Cardiac muscle cell (in vitro differentiated cells and primary cell): Measurements from ENCODE around the gene FTO. TPM values are rescaled to one million over a fixed set of nuclear protein-coding genes. Genes with fewer than 3 reads are reported as not detected.

Experiments used
- DNase-seq, 2 donors: peaks; one replicate each; pipeline versions ENCODE4 v3.0.0 to v3.0.0-alpha.2; 2010 to 2017; ENCODE audit warnings: low read depth in 1 of 2, low spot score in 1 of 2
- H3K27ac ChIP-seq: fragments of 200-600 bp; sonication (generic); 2 replicates; pipeline ENCODE4 v1.5.1; 2016
- H3K27me3 ChIP-seq: fragments of 200-600 bp; sonication (generic); 2 replicates; pipeline ENCODE4 v1.6.0; 2016; ENCODE audit warnings: control low read depth
- H3K36me3 ChIP-seq: fragments of 200-600 bp; sonication (generic); 2 replicates; pipeline ENCODE4 v1.5.1; 2016; ENCODE audit warnings: control low read depth
- H3K4me1 ChIP-seq: fragments of 200-600 bp; sonication (generic); 2 replicates; pipeline ENCODE4 v1.8.1; 2017; ENCODE audit warnings: low read depth, mild to moderate bottlenecking, mixed run types
- H3K4me3 ChIP-seq: fragments of 200-600 bp; sonication (generic); 2 replicates; pipeline ENCODE4 v1.5.1; 2016; ENCODE audit warnings: mild to moderate bottlenecking
- H3K9me3 ChIP-seq: fragments of 200-600 bp; sonication (generic); 2 replicates; pipeline ENCODE4 v1.5.1; 2017; ENCODE audit warnings: low read depth, mild to moderate bottlenecking, control low read depth
- polyA plus RNA-seq: library from polyadenylated mRNA; unstranded; fragments of >200 nt; fragmentation: Nextera tagmentation; extraction: Ambion mirVana; gene quantifications from 2 replicates; pipeline ENCODE4 v1.2.1, GENCODE V29; 2016
- total RNA-seq: library from RNA; depleted of rRNA; stranded (reverse); fragments of >200 nt; gene quantifications from 2 replicates; pipeline ENCODE4 v1.2.3, GENCODE V29; 2016
- TF ChIP-seq, protein P1 (sequence below): IDR thresholded peaks from 2 replicates; pipeline ENCODE4 v1.5.1; 2012; ENCODE audit warnings: low read depth, mild to moderate bottlenecking, low read length

The FTO gene
- total and polyA plus RNA-seq, 2 experiments from 2014 or later, result 77.7 to 93.8 TPM

DNA sequence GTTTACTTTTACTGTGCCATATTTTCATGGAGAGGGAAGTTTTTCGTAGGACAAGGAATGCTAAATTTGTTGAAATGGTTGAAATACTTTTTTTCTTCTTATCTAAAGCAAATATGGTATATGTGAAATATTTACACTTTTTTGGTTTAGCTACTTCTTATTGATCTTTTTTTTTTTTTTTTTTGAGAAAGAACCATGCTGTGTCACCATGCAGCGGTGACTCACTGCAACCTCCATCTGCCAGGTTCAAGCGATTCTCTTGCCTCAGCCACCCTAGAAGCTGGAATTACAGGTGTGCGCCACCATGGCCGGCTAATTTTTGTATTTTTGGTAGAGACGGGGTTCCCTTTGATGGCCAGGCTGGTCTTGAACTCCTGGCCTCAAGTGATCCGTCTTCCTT lies 100.5 kb downstream of the FTO start:
- TF ChIP-seq, protein P1, sequence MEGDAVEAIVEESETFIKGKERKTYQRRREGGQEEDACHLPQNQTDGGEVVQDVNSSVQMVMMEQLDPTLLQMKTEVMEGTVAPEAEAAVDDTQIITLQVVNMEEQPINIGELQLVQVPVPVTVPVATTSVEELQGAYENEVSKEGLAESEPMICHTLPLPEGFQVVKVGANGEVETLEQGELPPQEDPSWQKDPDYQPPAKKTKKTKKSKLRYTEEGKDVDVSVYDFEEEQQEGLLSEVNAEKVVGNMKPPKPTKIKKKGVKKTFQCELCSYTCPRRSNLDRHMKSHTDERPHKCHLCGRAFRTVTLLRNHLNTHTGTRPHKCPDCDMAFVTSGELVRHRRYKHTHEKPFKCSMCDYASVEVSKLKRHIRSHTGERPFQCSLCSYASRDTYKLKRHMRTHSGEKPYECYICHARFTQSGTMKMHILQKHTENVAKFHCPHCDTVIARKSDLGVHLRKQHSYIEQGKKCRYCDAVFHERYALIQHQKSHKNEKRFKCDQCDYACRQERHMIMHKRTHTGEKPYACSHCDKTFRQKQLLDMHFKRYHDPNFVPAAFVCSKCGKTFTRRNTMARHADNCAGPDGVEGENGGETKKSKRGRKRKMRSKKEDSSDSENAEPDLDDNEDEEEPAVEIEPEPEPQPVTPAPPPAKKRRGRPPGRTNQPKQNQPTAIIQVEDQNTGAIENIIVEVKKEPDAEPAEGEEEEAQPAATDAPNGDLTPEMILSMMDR, result no peak
- H3K36me3 ChIP-seq, result no peaks in the 10 kb centered on the region
- H3K27ac ChIP-seq, result no peak overlapping the region
- H3K9me3 ChIP-seq, result no peaks in the 10 kb centered on the region
- no peak overlapping the region for H3K4me3 ChIP-seq
- no peaks in the 10 kb centered on the region for H3K27me3 ChIP-seq
- DNase-seq, result no peak
- H3K4me1 ChIP-seq, result no peaks in the 10 kb centered on the region

DNA sequence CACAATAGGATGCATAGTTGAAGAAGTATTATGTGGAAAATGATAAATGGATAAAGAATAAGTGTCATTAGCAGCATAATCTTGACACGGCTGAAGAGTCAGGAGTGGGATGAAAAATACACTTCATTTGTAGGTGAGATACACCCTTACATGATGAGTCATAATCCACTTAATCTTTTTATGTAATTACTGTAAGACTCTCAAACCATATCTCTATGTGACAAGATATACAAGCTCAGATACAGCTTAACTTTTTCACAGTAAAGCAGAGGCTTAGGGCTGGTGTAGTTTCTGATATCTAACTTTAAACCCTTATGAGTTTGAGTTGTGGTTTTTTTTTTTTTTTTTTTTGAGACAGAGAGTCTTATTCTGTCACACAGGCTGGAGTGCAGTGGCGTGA lies 101.2 kb downstream of the FTO start:
- no peaks in the 10 kb centered on the region for H3K27me3 ChIP-seq
- no peaks in the 10 kb centered on the region for H3K36me3 ChIP-seq
- no peak for DNase-seq
- no peaks in the 10 kb centered on the region for H3K9me3 ChIP-seq
- no peak overlapping the region for H3K27ac ChIP-seq
- H3K4me1 ChIP-seq, result no peaks in the 10 kb centered on the region
- TF ChIP-seq, protein P1, result no peak
- H3K4me3 ChIP-seq, result no peak overlapping the region

DNA sequence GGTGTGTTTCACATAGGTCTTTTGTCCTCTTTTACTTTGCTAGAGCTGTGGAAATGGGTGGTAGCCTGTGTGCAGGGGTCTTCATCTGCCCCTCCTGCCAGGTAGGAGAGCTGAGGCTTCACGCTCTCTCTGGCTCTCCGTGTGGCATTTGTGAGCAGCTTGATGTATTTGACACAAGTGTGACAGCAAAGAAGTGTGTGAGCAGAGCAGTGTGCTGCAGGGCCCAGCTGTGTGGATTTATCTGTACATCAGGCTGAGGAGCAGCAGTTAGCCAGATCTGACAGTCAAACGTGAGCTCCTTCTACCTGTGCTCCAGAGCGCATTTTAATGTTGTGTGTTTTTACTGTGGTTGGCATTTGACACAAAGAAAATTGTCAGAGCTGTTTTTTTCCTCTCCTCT lies 101.8 kb downstream of the FTO start:
- Histone ChIP-seq H3K4me3 (no peak overlapping the region), H3K27me3 (no peaks in the 10 kb centered on the region), H3K27ac (no peak overlapping the region), H3K4me1 (no peaks in the 10 kb centered on the region), H3K36me3 (no peaks in the 10 kb centered on the region), H3K9me3 (no peaks in the 10 kb centered on the region)
- DNase-seq, result no peak
- TF ChIP-seq, protein P1, result no peak

DNA sequence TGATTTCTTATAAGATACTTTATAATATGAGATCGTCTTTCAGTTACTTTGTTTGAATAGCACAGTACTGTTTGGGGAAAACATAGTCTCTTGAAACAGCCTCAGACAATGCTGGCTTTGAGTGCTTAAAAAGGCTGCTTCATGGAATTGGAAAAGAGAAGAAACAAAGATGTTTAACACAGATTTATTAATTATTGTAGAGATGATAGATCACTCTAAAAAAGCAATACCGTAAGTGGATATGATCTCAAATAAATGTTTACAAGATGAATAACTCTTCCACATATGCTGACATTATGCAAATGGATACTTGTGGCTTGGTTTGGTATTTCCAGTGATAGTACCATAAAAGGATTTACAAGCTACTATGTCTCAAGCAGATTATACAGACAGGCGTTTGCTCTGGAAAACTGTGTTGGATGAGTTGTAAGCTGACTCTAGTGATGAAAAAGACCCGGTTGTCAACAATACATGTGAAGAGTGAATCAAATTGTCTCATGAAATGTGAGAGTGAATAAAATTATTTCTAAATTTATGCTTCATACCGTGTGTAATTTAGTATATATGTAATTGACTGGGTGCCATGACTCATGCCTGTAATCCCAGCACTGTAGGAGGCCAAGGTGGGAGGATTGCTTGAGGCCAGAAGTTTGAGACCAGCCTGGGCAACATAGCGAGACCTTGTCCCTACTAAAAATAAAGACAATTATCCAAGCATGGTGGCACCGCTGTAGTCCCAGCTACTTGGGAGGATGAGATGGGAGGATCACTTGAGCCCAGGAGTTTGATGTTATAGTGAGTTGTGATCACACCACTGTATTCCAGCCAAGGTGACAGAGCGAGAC lies 105.4 kb downstream of the FTO start:
- Histone ChIP-seq H3K36me3 (no peaks in the 10 kb centered on the region), H3K27ac (no peak overlapping the region), H3K9me3 (no peaks in the 10 kb centered on the region), H3K27me3 (no peaks in the 10 kb centered on the region), H3K4me1 (peaks cover 4% of the 10 kb centered on the region), H3K4me3 (no peak overlapping the region)
- TF ChIP-seq, protein P1, result no peak
- DNase-seq, result peak in 1 of 2 donors; percentile 84

DNA sequence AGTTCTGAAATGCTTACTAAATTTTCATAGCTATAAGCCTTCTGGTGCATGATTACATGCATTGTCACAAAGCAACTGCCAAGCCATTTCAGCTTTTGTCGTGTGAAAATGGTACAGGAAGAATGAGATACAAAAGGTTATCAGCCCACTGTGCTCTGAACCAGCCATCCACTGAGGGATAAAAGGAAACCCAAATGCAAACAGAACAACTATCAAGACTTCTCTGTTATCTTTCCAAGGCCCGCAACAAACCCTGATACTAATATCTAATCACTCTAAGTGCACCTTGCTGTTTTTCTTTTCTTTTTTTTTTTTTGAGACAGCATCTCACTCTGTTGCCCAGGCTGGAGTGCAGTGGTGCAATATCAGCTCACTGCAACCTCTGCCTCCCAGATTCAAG lies 109.0 kb downstream of the FTO start:
- no peaks in the 10 kb centered on the region for H3K9me3 ChIP-seq
- peaks cover 4% of the 10 kb centered on the region for H3K4me1 ChIP-seq
- H3K27me3 ChIP-seq, result no peaks in the 10 kb centered on the region
- no peak for DNase-seq
- peak overlapping the region; percentile 20 for H3K27ac ChIP-seq
- no peak overlapping the region for H3K4me3 ChIP-seq
- no peaks in the 10 kb centered on the region for H3K36me3 ChIP-seq
- TF ChIP-seq, protein P1, result no peak
